Stimulated activated CD8-positive, alpha-beta memory T cell treated with anti-CD3 and anti-CD28 coated beads, Interleukin-4, amount 100 ng/mL, for 4 hours (primary cell): Measurements from ENCODE around the gene CBLN4.

ENCODE experiments used
- DNase-seq, 2 donors: peaks; one replicate each; pipeline ENCODE4 v3.0.0-alpha.2; 2020; ENCODE audit warnings: low read depth in 2 of 2, low spot score in 1 of 2

CBLN4 gene

DNA sequence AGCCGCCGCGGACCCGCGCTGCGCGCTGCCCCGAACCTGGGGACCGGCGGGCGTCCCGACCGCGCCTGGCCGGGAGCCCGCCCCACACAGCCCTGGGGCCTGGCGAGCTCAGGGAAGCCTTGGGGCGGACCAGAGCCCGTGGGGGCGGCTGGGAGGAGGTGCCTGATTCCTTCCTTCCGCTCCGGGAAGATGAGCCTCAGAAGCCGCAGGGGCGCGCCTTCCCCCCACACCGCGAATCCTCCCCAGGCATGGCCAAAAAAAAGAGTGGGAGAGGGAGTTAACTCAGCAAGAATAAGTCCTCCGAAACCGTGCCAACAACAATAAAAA is at the start of gene CBLN4:
Gene CBLN4, minus strand, starts transcription at position 131 of the 327 bp plus-strand sequence. CDS start 1,348 bp downstream, outside the sequence.
- no peak for DNase-seq

GRCh38 chr20:56043227-56043626 is 37.9 kb upstream of the CBLN4 start:
- DNase-seq = no peak

DNA sequence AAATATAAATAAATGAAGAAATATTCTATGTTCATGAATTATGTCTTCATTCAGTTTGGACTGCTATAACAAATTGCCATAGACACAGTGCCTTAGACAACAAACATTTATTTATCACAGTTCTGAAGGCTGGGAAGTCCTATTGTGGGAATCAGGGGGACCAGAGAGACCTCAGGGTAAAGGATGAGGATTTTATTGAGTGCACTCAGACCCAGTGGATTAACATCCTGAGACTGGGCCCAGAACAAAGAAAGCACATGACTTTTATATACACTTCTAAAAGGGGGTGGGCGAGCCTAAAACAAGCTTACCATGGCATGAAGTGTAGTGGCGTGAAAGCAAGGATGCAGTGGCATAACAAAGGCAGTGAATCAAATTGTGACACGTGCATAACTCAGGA is 26.9 kb upstream of the CBLN4 start:
- DNase-seq = no peak

DNA sequence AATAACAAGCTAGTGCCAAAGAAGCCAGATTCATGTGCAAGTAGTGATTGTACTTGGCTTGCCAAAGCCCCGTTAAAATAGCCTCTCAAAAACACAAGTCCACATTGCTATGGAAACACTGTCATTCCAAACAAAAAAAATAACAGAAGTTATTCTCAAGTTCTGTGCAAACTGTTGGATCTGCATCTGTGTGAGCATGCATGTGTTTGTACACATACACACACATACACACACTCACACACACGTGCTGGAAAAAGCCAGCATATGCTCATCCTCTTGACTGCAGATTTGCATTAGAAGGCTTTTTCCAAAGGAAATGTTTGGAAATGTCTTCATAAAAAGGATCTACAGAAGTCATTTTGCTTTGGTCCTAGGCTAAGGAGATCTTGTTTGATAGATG is 13.4 kb upstream of the CBLN4 start:
- DNase-seq = no peak

DNA sequence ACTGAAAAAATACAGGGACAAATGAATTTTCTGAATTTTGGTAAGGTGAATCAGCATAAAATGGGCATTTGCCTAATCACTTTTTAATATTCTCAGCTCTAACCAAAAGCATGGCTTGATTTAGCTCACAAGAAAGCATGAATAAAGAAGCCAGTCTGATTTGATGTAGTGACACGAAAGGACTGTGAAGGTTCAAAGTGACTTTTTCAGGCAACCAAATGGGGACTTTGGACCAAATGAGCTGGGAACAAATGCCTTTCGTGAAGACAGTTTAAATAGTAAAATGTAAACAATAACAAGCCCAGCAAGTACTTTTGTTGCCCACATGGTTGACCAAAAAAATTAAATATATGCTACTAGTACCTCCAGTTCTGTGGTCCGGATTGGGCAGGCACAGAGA is 12.9 kb upstream of the CBLN4 start:
- DNase-seq = no peak

DNA sequence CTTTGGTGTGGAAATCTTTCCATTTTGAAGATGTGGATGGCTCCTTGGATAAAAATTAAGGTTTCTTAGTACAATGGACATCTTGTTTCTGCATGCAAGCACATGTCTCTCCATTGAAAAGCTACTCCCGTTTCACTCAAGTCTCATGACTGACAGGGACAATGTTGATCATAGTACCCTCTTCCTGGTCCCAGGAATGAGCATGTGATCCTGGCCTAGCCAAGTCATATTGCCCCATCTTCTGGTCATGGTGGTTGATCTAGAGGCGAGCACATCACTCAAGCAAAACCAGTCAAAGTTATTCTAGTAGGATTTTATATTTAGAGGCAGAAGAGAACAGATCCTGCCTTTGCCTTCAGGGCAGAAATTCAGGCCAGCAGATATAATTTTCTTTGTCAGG is 12.2 kb upstream of the CBLN4 start:
- no peak for DNase-seq

- no peak for DNase-seq
These were observed 9.7 kb upstream of the CBLN4 start for GRCh38 chr20:56014998-56015397.

DNA sequence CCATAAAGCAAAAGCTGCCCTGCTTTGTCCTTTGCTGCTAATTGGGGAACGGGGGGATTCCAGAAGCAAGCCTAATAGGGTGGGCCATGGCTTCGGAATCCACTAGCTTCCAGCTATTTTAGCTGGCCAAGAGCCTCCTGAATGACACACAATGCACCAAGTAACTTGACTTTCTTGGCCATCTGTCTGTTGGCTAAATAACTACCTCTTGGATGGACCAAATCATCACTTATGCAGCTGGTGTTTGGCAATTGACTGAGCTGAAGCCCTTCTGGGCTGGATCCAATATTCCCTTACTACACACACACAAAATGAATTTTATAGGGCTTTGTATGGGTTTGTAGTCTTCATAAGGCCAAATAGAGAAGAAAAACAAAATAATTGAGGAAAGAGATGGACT is 8.8 kb upstream of the CBLN4 start:
- no peak for DNase-seq

- DNase-seq = no peak
These were observed 519 bp downstream of the CBLN4 start for GRCh38 chr20:56004611-56005388.

GRCh38 chr20:56004007-56004406 is 1.3 kb downstream of the CBLN4 start:
- no peak for DNase-seq

DNA sequence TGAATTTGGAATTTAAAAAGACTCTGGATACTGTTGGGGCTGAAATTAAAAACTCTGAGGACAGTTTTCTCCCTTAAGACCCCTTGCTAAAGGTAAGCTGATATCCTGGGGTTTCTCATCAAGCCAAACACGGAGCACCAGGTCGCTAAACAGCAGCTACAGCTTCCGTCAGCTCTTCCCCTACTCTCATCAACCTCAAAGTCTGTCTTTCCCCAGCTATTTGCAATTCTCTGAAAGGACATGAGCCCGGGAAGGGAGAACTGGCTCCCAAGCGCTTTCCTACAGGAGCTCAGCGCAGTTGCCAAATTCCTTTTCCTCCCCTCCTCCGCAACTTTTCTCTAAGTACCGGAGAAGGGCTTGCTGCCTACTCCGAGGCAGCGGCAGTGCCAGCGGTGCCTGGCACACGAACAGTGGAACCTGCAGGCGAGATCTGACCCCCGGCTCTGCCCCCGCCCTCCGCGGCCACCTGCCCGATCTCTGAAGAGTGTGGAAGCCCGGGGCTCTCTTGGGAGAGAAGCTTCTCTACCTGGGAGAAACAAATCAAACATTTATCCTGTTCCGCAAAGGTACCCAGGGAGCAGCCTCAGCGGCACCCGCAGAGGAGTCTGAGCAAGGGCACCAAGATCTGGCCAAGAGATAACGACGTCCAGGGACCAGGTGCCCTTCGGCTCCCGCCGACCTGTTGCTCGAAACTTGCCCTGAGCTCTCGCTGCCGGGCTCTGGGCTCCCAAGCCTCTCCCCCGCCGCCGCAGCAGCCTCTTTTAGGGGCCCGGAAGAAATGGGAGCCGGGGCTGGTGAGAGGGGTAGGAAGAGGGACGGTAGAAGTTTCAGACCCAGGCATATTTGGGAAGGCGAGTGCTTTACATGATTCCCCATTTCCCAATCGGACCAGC is 2.2 kb downstream of the CBLN4 start:
- DNase-seq = no peak

- DNase-seq = no peak
These were observed 3.4 kb downstream of the CBLN4 start for GRCh38 chr20:56001890-56002289.

GRCh38 chr20:56001106-56001785 is 4.1 kb downstream of the CBLN4 start:
- DNase-seq = no peak

DNA sequence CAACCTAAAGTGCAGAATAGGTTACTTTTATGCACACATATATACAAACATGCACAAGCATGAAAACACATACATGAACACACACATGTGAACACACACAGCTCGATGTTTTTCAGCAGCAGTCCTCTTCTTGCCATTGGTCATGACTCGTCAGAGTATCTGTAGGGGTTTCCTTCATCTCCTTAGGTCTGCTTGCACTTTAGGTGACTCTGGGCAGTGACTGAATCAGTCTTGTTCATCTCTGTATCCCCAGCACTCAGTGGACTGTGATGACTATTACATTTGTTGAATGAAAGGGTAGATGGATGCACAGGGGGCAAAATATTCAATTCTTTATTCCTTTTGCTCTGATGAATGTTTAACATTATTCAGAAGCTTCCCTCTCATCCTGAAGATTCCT is 26.8 kb downstream of the CBLN4 start:
- DNase-seq = no peak

GRCh38 chr20:55977690-55978459 is 27.4 kb downstream of the CBLN4 start:
- DNase-seq = no peak

GRCh38 chr20:55974491-55975202 is 30.7 kb downstream of the CBLN4 start:
- no peak for DNase-seq

DNA sequence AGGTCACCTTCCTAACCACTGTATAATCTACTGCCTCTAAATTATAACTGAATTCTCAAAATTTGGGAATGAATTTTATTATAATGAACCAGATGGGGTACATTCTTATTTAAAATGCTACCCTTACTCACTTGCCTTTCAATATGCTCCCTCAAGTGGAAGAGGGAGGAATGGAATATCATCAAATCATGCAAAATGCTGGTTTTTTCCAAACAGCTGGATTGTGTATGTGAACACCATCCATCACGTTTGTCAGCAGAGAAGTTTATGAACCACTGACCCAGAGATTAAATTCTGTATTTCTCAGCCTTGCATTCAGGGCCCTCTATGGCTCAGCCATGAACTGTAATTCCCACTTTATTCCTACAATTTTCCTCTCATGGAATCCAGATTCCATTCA is 40.5 kb downstream of the CBLN4 start:
- no peak for DNase-seq

DNA sequence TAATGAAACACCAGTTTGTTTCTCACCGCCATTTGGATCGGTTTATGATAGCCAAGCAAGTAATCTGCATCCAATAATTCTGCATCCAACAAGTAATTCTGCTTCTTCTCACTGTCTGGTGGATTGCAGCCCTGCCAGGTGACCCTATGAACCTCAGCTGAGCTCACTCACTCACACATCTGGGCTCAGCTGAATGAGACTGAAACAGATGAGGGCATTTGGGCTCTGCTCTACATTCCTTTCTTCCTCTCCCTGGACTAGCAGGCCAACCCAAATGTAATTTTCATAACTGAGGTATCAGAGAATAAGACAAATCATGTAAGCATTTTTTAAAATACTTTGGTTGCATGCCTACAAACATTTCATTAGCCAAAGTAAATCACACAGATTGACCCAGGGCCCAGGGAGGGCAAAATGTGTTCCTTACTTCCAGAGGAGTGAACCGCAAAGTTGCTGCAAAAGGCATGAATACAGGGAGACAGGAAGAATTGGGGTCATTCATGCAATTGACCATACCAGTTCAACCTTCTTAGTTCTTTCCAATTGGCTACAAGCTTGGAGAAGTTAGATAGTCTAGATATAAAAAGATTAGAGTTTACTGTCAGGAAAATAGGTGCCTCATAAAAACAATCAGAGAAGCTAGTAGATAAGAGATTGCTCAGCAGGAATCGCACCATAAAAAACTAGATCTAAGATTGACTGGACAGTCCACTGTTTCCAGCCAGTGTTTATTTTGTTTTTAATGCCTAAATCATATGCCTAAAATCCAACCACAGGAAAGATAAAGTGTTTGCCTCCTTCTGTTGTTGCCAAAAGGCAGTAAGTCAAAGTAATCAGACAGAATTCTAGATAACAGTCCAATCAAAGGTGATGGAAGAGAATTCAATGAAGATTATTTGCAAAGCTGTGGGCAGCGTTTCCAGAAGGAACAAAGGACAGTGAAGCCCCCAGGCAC is 43.7 kb downstream of the CBLN4 start:
- no peak for DNase-seq

DNA sequence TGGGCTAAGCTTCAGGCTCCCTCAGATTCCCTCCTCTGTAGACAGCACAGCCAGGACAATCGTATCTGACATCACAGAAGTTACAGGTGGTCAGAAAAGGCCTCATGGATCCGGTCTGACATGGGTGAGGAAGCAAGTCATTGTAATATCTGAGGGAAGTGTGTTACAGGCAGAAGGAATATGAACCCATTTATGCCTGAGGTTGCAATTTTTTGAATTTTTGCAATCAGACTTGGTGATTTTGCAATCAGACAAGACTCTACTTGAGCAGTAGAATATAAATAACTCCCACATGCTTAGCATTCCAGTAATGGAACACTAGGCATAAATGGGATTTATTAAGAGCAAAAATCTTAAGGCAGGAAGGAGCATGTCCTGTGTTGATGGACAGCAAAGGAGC is 52.1 kb downstream of the CBLN4 start:
- DNase-seq = no peak
